ENCODE data around the gene OLIG1. TPM values are rescaled to one million over a fixed set of nuclear protein-coding genes. Genes with fewer than 3 reads are reported as not detected.

Gene OLIG1
- total and polyA plus RNA-seq, 2 donors (not counting 1 experiment from before 2014, with no cell fraction given) = 0.33 TPM; not detected in 1

- no peaks in the 10 kb centered on the region for H4K20me1 ChIP-seq (ENCODE audit: control insufficient read depth, insufficient read depth, low read length, poor library complexity, severe bottlenecking)
- peaks cover 0 to 69% (median 37%) of the 10 kb centered on the region in 4 experiments for H3K27me3 ChIP-seq (replicated peaks in 1 of 4; ENCODE audit: control extremely low read depth in 1 of 4, control insufficient read depth in 3 of 4, insufficient read depth in 4 of 4, low read length in 3 of 4)
- peaks cover 3 to 8% (median 8%) of the 10 kb centered on the region in 3 donors for H3K9me3 ChIP-seq (ENCODE audit: control extremely low read depth in 1 of 3, control insufficient read depth in 2 of 3, insufficient read depth in 1 of 3, low read length in 2 of 3)
- no peak overlapping the region for H3K9ac ChIP-seq (ENCODE audit: low read length)
- ATAC-seq (ENCODE audit: low read depth) = no peak
- Mint-ChIP-seq H3K27me3 (peaks cover 70% of the 10 kb centered on the region), H3K4me1 (peaks cover 18% of the 10 kb centered on the region), H3K27ac (no peak overlapping the region), H3K9me3 (ENCODE audit: insufficient read depth) (peaks cover 4% of the 10 kb centered on the region), H3K4me3 (no peak overlapping the region)
- no peak for TF ChIP-seq CTCF (IDR thresholded peaks at IDR 0.05)
- TF ChIP-seq EZH2 (IDR thresholded peaks at IDR 0.05; ENCODE audit: borderline replicate concordance, insufficient read depth, low read depth, low read length, poor library complexity, severe bottlenecking) = no peak
- no peak overlapping the region for H3K4me2 ChIP-seq (replicated peaks; ENCODE audit: low read depth, low read length, poor library complexity, severe bottlenecking)
- intact Hi-C loops (cut with micrococcal nuclease) = no loop called here
- 88% methylated on average over 1 of the region's 5 CpGs for WGBS (ENCODE audit: insufficient coverage)
- CTCF ChIA-PET = no interaction called here
- no peak overlapping the region for H3K27ac ChIP-seq (ENCODE audit: low read length in 2 of 2)
- DNase-seq = no peak
- peaks cover 16% of the 10 kb centered on the region in 2 donors for H3K4me1 ChIP-seq (ENCODE audit: control insufficient read depth in 2 of 2, insufficient read depth in 2 of 2, low read length in 2 of 2)
- no peaks in the 10 kb centered on the region for H3K79me2 ChIP-seq (ENCODE audit: control insufficient read depth, insufficient read depth, low read length)
- no peak overlapping the region for H2AFZ ChIP-seq (ENCODE audit: insufficient read depth, low read depth, low read length, poor library complexity, severe bottlenecking)
- POLR2A ChIA-PET = no interaction called here
- H3K36me3 ChIP-seq (replicated peaks in 1 of 2; ENCODE audit: control extremely low read depth in 1 of 2, control insufficient read depth in 1 of 2, extremely low read depth in 1 of 2, insufficient read depth in 2 of 2, low read length in 1 of 2) = no peaks in the 10 kb centered on the region
- H3K4me3 ChIP-seq (ENCODE audit: control extremely low read depth in 1 of 5, extremely low read depth in 1 of 5, insufficient read depth in 1 of 5, low read depth in 2 of 5, low read length in 4 of 5) = no peak overlapping the region
Measured at GRCh38 chr21:33069243-33069642, 698 bp upstream of the OLIG1 start.

GRCh38 chr21:33069645-33069993 is 322 bp upstream of the OLIG1 start:
- ChIA-PET POLR2A (no interaction called here), CTCF (no interaction called here)
- Histone ChIP-seq H4K20me1 (ENCODE audit: control insufficient read depth, insufficient read depth, low read length, poor library complexity, severe bottlenecking) (no peaks in the 10 kb centered on the region), H3K4me1 (ENCODE audit: control insufficient read depth in 2 of 2, insufficient read depth in 2 of 2, low read length in 2 of 2) (peaks cover 16% of the 10 kb centered on the region in 2 donors), H3K9ac (ENCODE audit: low read length) (peak overlapping the region; percentile 16), H3K4me2 (replicated peaks; ENCODE audit: low read depth, low read length, poor library complexity, severe bottlenecking) (peak overlapping the region; percentile 74), H3K27me3 (replicated peaks in 1 of 4; ENCODE audit: control extremely low read depth in 1 of 4, control insufficient read depth in 3 of 4, insufficient read depth in 4 of 4, low read length in 3 of 4) (peaks cover 0 to 67% (median 39%) of the 10 kb centered on the region in 4 experiments), H3K27ac (ENCODE audit: low read length in 2 of 2) (no peak overlapping the region), H3K79me2 (ENCODE audit: control insufficient read depth, insufficient read depth, low read length) (no peaks in the 10 kb centered on the region), H2AFZ (ENCODE audit: insufficient read depth, low read depth, low read length, poor library complexity, severe bottlenecking) (no peak overlapping the region), H3K4me3 (ENCODE audit: control extremely low read depth in 1 of 5, extremely low read depth in 1 of 5, insufficient read depth in 1 of 5, low read depth in 2 of 5, low read length in 4 of 5) (no peak overlapping the region), H3K36me3 (replicated peaks in 1 of 2; ENCODE audit: control extremely low read depth in 1 of 2, control insufficient read depth in 1 of 2, extremely low read depth in 1 of 2, insufficient read depth in 2 of 2, low read length in 1 of 2) (no peaks in the 10 kb centered on the region), H3K9me3 (ENCODE audit: control extremely low read depth in 1 of 3, control insufficient read depth in 2 of 3, insufficient read depth in 1 of 3, low read length in 2 of 3) (peaks cover 3 to 8% (median 8%) of the 10 kb centered on the region in 3 donors)
- no peak overlapping the region for H3K27ac Mint-ChIP-seq
- intact Hi-C loops (cut with micrococcal nuclease) = no loop called here
- DNase-seq (no peak), ATAC-seq (ENCODE audit: low read depth) (no peak)
- TF ChIP-seq CTCF (IDR thresholded peaks at IDR 0.05) = no peak
- TF ChIP-seq EZH2 (IDR thresholded peaks at IDR 0.05; ENCODE audit: borderline replicate concordance, insufficient read depth, low read depth, low read length, poor library complexity, severe bottlenecking) = no peak
- H3K27me3 Mint-ChIP-seq = peaks cover 70% of the 10 kb centered on the region
- WGBS (ENCODE audit: insufficient coverage) = 10% methylated on average over 10 of the region's 11 CpGs
- H3K9me3 Mint-ChIP-seq (ENCODE audit: insufficient read depth) = peaks cover 4% of the 10 kb centered on the region
- H3K4me1 Mint-ChIP-seq = peaks cover 18% of the 10 kb centered on the region
- H3K4me3 Mint-ChIP-seq = no peak overlapping the region

Data from B cell (primary cell).